ENCODE results near the gene ANTKMT. TPM values are rescaled to one million over a fixed set of nuclear protein-coding genes. Genes with fewer than 3 reads are reported as not detected.
"Not testable (repeated sequence)": the region's sequence is repeated elsewhere in the genome, so short reads cannot be mapped to it uniquely, and the experiment has no call there.

The ANTKMT gene
- total and polyA plus RNA-seq, 2 donors (not counting 1 experiment from before 2014, with no cell fraction given) = 4.5 to 31.5 TPM

- Histone ChIP-seq H3K9me3 (ENCODE audit: control insufficient read depth, insufficient read depth, low read depth, low read length) (no peaks in the 10 kb centered on the region), H3K27me3 (ENCODE audit: control insufficient read depth, insufficient read depth, low read length) (no peaks in the 10 kb centered on the region), H3K4me1 (ENCODE audit: control insufficient read depth, extremely low read depth, insufficient read depth, low read length) (peaks cover 14% of the 10 kb centered on the region), H4K20me1 (ENCODE audit: control insufficient read depth, extremely low read depth, insufficient read depth, low read length) (no peaks in the 10 kb centered on the region), H2AFZ (ENCODE audit: low read length) (no peak overlapping the region), H3K79me2 (ENCODE audit: control insufficient read depth, insufficient read depth, low read length) (peaks cover 28% of the 10 kb centered on the region), H3K36me3 (ENCODE audit: control insufficient read depth, insufficient read depth, low read length) (peaks cover 35% of the 10 kb centered on the region), H3K4me2 (ENCODE audit: extremely low read depth, insufficient read depth, low read length) (no peak overlapping the region), H3K9ac (ENCODE audit: insufficient read depth, low read length) (no peak overlapping the region), H3K27ac (ENCODE audit: insufficient read depth, low read length) (no peak overlapping the region), H3K4me3 (replicated peaks in 1 of 4; ENCODE audit: control extremely low read depth in 1 of 4, insufficient read depth in 1 of 4, low read depth in 3 of 4, low read length in 4 of 4) (no peak overlapping the region)
- TF ChIP-seq EZH2 (IDR thresholded peaks at IDR 0.05; ENCODE audit: low read length, missing control alignments) (no peak), CTCF (conservative IDR thresholded peaks at IDR 0.05 in 1 of 2, IDR thresholded peaks at IDR 0.05 in 1 of 2; ENCODE audit: low read depth in 1 of 2, low read length in 2 of 2) (no peak)
- no peak for DNase-seq (ENCODE audit: low read depth in 2 of 2)
These were observed 34.3 kb upstream of the ANTKMT start for GRCh38 chr16:686459-687260.

GRCh38 chr16:687499-687898 is 33.4 kb upstream of the ANTKMT start:
- Histone ChIP-seq H3K9me3 (ENCODE audit: control insufficient read depth, insufficient read depth, low read depth, low read length) (no peaks in the 10 kb centered on the region), H3K4me2 (ENCODE audit: extremely low read depth, insufficient read depth, low read length) (no peak overlapping the region), H3K27me3 (ENCODE audit: control insufficient read depth, insufficient read depth, low read length) (no peaks in the 10 kb centered on the region), H3K4me3 (replicated peaks in 1 of 4; ENCODE audit: control extremely low read depth in 1 of 4, insufficient read depth in 1 of 4, low read depth in 3 of 4, low read length in 4 of 4) (no peak overlapping the region), H2AFZ (ENCODE audit: low read length) (no peak overlapping the region), H3K4me1 (ENCODE audit: control insufficient read depth, extremely low read depth, insufficient read depth, low read length) (peaks cover 9% of the 10 kb centered on the region), H3K36me3 (ENCODE audit: control insufficient read depth, insufficient read depth, low read length) (peaks cover 27% of the 10 kb centered on the region), H4K20me1 (ENCODE audit: control insufficient read depth, extremely low read depth, insufficient read depth, low read length) (no peaks in the 10 kb centered on the region), H3K79me2 (ENCODE audit: control insufficient read depth, insufficient read depth, low read length) (peaks cover 19% of the 10 kb centered on the region), H3K9ac (ENCODE audit: insufficient read depth, low read length) (no peak overlapping the region), H3K27ac (ENCODE audit: insufficient read depth, low read length) (no peak overlapping the region)
- TF ChIP-seq EZH2 (IDR thresholded peaks at IDR 0.05; ENCODE audit: low read length, missing control alignments) = no peak
- no peak for TF ChIP-seq CTCF (conservative IDR thresholded peaks at IDR 0.05 in 1 of 2, IDR thresholded peaks at IDR 0.05 in 1 of 2; ENCODE audit: low read depth in 1 of 2, low read length in 2 of 2)
- DNase-seq (ENCODE audit: low read depth in 2 of 2) = no peak

GRCh38 chr16:689175-689897 is 31.6 kb upstream of the ANTKMT start:
- H2AFZ ChIP-seq (ENCODE audit: low read length) = peak overlapping the region; percentile 6
- TF ChIP-seq CTCF (conservative IDR thresholded peaks at IDR 0.05 in 1 of 2, IDR thresholded peaks at IDR 0.05 in 1 of 2; ENCODE audit: low read depth in 1 of 2, low read length in 2 of 2) = no peak
- TF ChIP-seq EZH2 (IDR thresholded peaks at IDR 0.05; ENCODE audit: low read length, missing control alignments) = no peak

GRCh38 chr16:691242-691641 is 29.7 kb upstream of the ANTKMT start:
- H3K36me3 ChIP-seq (ENCODE audit: control insufficient read depth, insufficient read depth, low read length) = peaks cover 10% of the 10 kb centered on the region
- H2AFZ ChIP-seq (ENCODE audit: low read length); DNase-seq (ENCODE audit: low read depth in 2 of 2); H4K20me1 ChIP-seq (ENCODE audit: control insufficient read depth, extremely low read depth, insufficient read depth, low read length); H3K4me3 ChIP-seq (replicated peaks in 1 of 4; ENCODE audit: control extremely low read depth in 1 of 4, insufficient read depth in 1 of 4, low read depth in 3 of 4, low read length in 4 of 4); H3K79me2 ChIP-seq (ENCODE audit: control insufficient read depth, insufficient read depth, low read length); H3K9me3 ChIP-seq (ENCODE audit: control insufficient read depth, insufficient read depth, low read depth, low read length); H3K9ac ChIP-seq (ENCODE audit: insufficient read depth, low read length); H3K4me1 ChIP-seq (ENCODE audit: control insufficient read depth, extremely low read depth, insufficient read depth, low read length); H3K4me2 ChIP-seq (ENCODE audit: extremely low read depth, insufficient read depth, low read length); H3K27ac ChIP-seq (ENCODE audit: insufficient read depth, low read length): not testable (repeated sequence)
- peaks cover 21% of the 10 kb centered on the region for H3K27me3 ChIP-seq (ENCODE audit: control insufficient read depth, insufficient read depth, low read length)

More at GRCh38 chr16:689175-689897, 31.6 kb upstream of the ANTKMT start:
- H3K4me2 ChIP-seq (ENCODE audit: extremely low read depth, insufficient read depth, low read length) = peak overlapping the region; percentile 91
- H3K9me3 ChIP-seq (ENCODE audit: control insufficient read depth, insufficient read depth, low read depth, low read length) = no peaks in the 10 kb centered on the region
- H3K9ac ChIP-seq (ENCODE audit: insufficient read depth, low read length) = peak overlapping the region; percentile 73
- no peak for DNase-seq (ENCODE audit: low read depth in 2 of 2)
- peaks cover 18% of the 10 kb centered on the region for H3K36me3 ChIP-seq (ENCODE audit: control insufficient read depth, insufficient read depth, low read length)
- peak overlapping the region; percentile 67 for H3K27ac ChIP-seq (ENCODE audit: insufficient read depth, low read length)
- peaks cover 6% of the 10 kb centered on the region for H3K79me2 ChIP-seq (ENCODE audit: control insufficient read depth, insufficient read depth, low read length)
- peaks cover 3% of the 10 kb centered on the region for H3K4me1 ChIP-seq (ENCODE audit: control insufficient read depth, extremely low read depth, insufficient read depth, low read length)
- H3K27me3 ChIP-seq (ENCODE audit: control insufficient read depth, insufficient read depth, low read length) = peaks cover 11% of the 10 kb centered on the region
- no peaks in the 10 kb centered on the region for H4K20me1 ChIP-seq (ENCODE audit: control insufficient read depth, extremely low read depth, insufficient read depth, low read length)
- H3K4me3 ChIP-seq (replicated peaks in 1 of 4; ENCODE audit: control extremely low read depth in 1 of 4, insufficient read depth in 1 of 4, low read depth in 3 of 4, low read length in 4 of 4) = peak overlapping the region; percentile 67 to 84 (median 78)

Measured in fibroblast of lung (primary cell).